Measurements from ENCODE around the gene TATDN3.
"Not testable (repeated sequence)": the region's sequence is repeated elsewhere in the genome, so short reads cannot be mapped to it uniquely, and the experiment has no call there.

- TF ChIP-seq CTCF (conservative IDR thresholded peaks at IDR 0.05 in 1 of 2, IDR thresholded peaks at IDR 0.05 in 1 of 2; ENCODE audit: extremely low read depth in 1 of 2, insufficient read depth in 1 of 2, low read depth in 1 of 2, low read length in 2 of 2); EZH2 (IDR thresholded peaks at IDR 0.05; ENCODE audit: borderline replicate concordance, low read length): not testable (repeated sequence)
Observed at GRCh38 chr1:212863345-212863744, 71.7 kb downstream of the TATDN3 start.
